ENCODE data around the gene SELENOK.

The SELENOK gene

DNA sequence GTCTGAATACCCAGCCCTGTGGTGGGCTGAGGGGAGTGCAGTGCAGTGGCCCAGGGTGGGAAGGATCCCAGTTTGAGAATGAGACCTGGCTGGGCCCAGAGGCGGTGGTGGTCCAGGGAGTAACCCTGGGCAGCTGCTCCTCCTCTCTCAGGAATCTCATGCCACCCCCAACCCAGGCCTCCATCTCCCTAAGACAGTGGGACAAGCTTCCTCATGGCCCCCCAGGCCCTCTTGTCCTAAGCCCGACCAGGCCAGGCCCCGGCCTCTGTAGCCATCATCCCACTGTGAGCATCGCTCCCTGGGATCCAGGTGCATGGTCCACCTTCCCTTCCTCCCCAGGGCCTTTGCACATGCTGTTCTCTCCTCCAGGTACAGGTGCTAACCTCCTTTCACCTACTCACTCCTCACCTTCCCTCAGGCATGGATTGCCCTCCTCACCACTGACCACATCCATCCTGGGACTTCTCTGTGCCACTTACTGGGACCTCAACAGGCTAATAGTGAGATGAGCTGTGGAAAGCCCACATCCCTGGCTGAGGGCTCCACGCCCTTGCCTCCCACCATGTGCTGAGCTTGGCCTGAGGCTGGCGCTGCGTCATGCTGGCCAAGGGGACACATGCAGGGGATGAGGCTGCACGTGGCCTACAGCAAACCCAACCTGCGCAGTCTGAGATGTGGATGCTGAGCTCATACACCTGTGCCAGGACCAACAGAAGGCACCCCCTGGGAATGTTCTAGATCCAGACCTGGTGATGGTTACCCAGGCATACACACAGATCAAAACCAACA lies 55.4 kb downstream of the SELENOK start:
- H3K4me3 ChIP-seq (ENCODE audit: low read depth, low read length) = no peak overlapping the region
- TF ChIP-seq CTCF (IDR thresholded peaks at IDR 0.05; ENCODE audit: insufficient read depth, low read depth, low read length, missing control alignments) = no peak
- DNase-seq (ENCODE audit: low read depth) = no peak

GRCh38 chr3:53835257-53835656 lies 56.4 kb downstream of the SELENOK start:
- TF ChIP-seq CTCF (IDR thresholded peaks at IDR 0.05; ENCODE audit: insufficient read depth, low read depth, low read length, missing control alignments) = no peak
- H3K4me3 ChIP-seq (ENCODE audit: low read depth, low read length) = no peak overlapping the region
- no peak for DNase-seq (ENCODE audit: low read depth)

GRCh38 chr3:53834429-53835095 lies 57.1 kb downstream of the SELENOK start:
- no peak overlapping the region for H3K4me3 ChIP-seq (ENCODE audit: low read depth, low read length)
- DNase-seq (ENCODE audit: low read depth) = no peak
- no peak for TF ChIP-seq CTCF (IDR thresholded peaks at IDR 0.05; ENCODE audit: insufficient read depth, low read depth, low read length, missing control alignments)

Measured in GM12865 (cell line).